Activated CD8-positive, alpha-beta T cell treated with anti-CD3 and anti-CD28 coated beads for 36 hours (primary cell): ENCODE results near the gene KMT2C. TPM values are rescaled to one million over a fixed set of nuclear protein-coding genes. Genes with fewer than 3 reads are reported as not detected.

Source experiments
- ATAC-seq: fragments of 200-7000 bp; cut with Tn5 transposase; one replicate; pipeline ENCODE4 v1.10.0; 2021; ENCODE audit warnings: mild to moderate bottlenecking, moderate library complexity
- CTCF ChIA-PET: fragments of 350-600 bp; sonication (Branson Sonifier 250); formaldehyde crosslinking; loops from one replicate; lab custom pipeline; 2021; ENCODE audit warnings: antibody characterized with exemption; lab: Charles Lee
- POLR2A ChIA-PET: fragments of 350-600 bp; sonication (Branson Sonifier 250); formaldehyde crosslinking; loops from one replicate; lab custom pipeline; 2021; ENCODE audit warnings: antibody characterized with exemption; lab: Charles Lee
- DNase-seq: peaks from one replicate; pipeline ENCODE4 v3.0.0-alpha.2; 2020
- H3K27ac Mint-ChIP-seq: one replicate; pipeline ENCODE4 v1.8.0; 2021; ENCODE audit warnings: mild to moderate bottlenecking, mixed read lengths
- H3K27me3 Mint-ChIP-seq: one replicate; pipeline ENCODE4 v1.8.0; 2021; ENCODE audit warnings: mixed read lengths
- H3K36me3 Mint-ChIP-seq: one replicate; pipeline ENCODE4 v1.8.0; 2021; ENCODE audit warnings: low read depth, mixed read lengths
- H3K4me1 Mint-ChIP-seq: one replicate; pipeline ENCODE4 v1.8.0; 2021; ENCODE audit warnings: low read depth, mixed read lengths
- H3K4me3 Mint-ChIP-seq: one replicate; pipeline ENCODE4 v1.8.0; 2021; ENCODE audit warnings: mild to moderate bottlenecking, moderate library complexity, mixed read lengths
- H3K9me3 Mint-ChIP-seq: one replicate; pipeline ENCODE4 v1.8.0; 2021; ENCODE audit warnings: mixed read lengths
- intact Hi-C: fragments of 100-400 bp; cut with micrococcal nuclease; formaldehyde crosslinking; loops from one replicate; pipeline ENCODE4 v1.10.0; 2022
- total RNA-seq, 2 experiments: library from RNA; stranded (reverse); gene quantifications; one replicate each; pipeline ENCODE4 v1.2.3, GENCODE V29; 2021
- TF ChIP-seq, protein P1 (sequence below): fragments of 200-600 bp; IDR thresholded peaks from one replicate; pipeline ENCODE4 v1.8.0; 2022; ENCODE audit warnings: antibody characterized with exemption, mild to moderate bottlenecking

KMT2C gene
- total RNA-seq, 2 experiments from 2014 or later = 48.5 to 52.8 TPM

DNA sequence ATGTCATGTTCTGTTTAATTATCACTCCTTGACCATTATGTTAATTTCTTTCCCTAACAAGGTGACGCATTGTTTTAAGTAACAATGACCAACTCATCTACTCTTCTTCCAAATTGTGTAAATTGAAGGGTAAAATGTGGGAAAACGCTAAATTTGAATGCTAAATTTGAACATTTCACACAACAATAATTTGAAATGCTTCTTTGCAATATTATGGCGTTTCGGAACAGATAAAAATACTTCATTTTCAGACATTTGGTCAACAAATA is 29.2 kb upstream of the KMT2C start:
- no peak for ATAC-seq
- ChIA-PET POLR2A (interaction anchor here (1.2 kb wide), 1 partner anchor 27 kb away, joined by 4 read pairs; no protein-coding TSS in a partner anchor), CTCF (no interaction called here)
- DNase-seq = no peak
- H3K4me3 Mint-ChIP-seq = peak overlapping the region; percentile 91
- TF ChIP-seq, protein P1, sequence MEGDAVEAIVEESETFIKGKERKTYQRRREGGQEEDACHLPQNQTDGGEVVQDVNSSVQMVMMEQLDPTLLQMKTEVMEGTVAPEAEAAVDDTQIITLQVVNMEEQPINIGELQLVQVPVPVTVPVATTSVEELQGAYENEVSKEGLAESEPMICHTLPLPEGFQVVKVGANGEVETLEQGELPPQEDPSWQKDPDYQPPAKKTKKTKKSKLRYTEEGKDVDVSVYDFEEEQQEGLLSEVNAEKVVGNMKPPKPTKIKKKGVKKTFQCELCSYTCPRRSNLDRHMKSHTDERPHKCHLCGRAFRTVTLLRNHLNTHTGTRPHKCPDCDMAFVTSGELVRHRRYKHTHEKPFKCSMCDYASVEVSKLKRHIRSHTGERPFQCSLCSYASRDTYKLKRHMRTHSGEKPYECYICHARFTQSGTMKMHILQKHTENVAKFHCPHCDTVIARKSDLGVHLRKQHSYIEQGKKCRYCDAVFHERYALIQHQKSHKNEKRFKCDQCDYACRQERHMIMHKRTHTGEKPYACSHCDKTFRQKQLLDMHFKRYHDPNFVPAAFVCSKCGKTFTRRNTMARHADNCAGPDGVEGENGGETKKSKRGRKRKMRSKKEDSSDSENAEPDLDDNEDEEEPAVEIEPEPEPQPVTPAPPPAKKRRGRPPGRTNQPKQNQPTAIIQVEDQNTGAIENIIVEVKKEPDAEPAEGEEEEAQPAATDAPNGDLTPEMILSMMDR = no peak
- H3K4me1 Mint-ChIP-seq = peaks cover 6% of the 10 kb centered on the region
- peak overlapping the region; percentile 88 for H3K27ac Mint-ChIP-seq
- no peaks in the 10 kb centered on the region for H3K27me3 Mint-ChIP-seq
- H3K9me3 Mint-ChIP-seq = no peaks in the 10 kb centered on the region
- intact Hi-C loops = no loop called here
- peaks cover 3% of the 10 kb centered on the region for H3K36me3 Mint-ChIP-seq

GRCh38 chr7:152464312-152465118 is 28.7 kb upstream of the KMT2C start:
- Mint-ChIP-seq H3K27me3 (no peaks in the 10 kb centered on the region), H3K4me3 (peak overlapping the region; percentile 91), H3K36me3 (peaks cover 3% of the 10 kb centered on the region), H3K27ac (peak overlapping the region; percentile 88), H3K4me1 (peaks cover 6% of the 10 kb centered on the region), H3K9me3 (no peaks in the 10 kb centered on the region)
- DNase-seq = peak; percentile 71
- ChIA-PET POLR2A (interaction anchor here (1.2 to 1.4 kb wide), 3 partner anchors 27 to 210 kb away, joined by 3 to 4 read pairs (median 4); no protein-coding TSS in a partner anchor), CTCF (interaction anchor here (1.3 to 1.9 kb wide), 2 partner anchors 123 to 129 kb away, joined by 4 to 5 read pairs; no protein-coding TSS in a partner anchor)
- intact Hi-C loops = no loop called here
- TF ChIP-seq, protein P1 = no peak
- peak; percentile 18 for ATAC-seq

DNA sequence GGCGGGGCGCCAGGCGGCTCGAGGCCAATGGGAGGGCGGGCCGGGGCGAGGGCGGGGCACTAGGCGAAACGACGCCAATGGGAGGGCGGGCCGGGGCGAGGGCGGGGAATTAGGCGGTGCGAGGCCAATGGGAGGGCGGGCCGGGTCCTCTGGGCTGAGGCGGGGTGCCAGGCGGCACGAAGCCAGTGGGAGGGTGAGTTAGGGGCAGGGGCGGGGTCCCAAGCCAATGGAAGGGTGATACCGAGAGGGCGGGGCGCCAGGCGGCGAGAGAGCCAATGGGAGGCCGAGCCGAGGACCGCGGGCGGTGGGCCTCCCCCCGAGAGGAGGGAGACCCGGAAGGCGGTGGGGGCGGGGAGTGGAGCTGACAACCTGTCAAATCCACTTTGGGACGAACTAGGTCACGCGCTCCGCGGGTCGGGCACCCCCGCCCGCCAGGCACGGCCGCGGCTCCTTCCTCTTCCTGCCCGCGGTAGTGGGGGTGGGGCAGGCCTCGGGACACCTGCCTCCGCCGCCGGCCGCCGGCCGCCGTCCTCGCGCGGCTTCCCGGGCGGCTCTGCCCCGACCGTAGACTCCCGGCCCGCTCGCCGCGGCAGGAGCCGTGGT is 28.0 kb upstream of the KMT2C start:
- Mint-ChIP-seq H3K4me1 (peaks cover 6% of the 10 kb centered on the region), H3K36me3 (peaks cover 3% of the 10 kb centered on the region), H3K27ac (peak overlapping the region; percentile 67), H3K4me3 (peak overlapping the region; percentile 91), H3K27me3 (no peaks in the 10 kb centered on the region), H3K9me3 (no peaks in the 10 kb centered on the region)
- ChIA-PET CTCF (interaction anchor here (1.3 to 1.9 kb wide), 2 partner anchors 122 to 128 kb away, joined by 4 to 5 read pairs; no protein-coding TSS in a partner anchor), POLR2A (interaction anchor here (0.6 to 1.4 kb wide), 4 partner anchors 28 to 1365 kb away, joined by 3 to 4 read pairs (median 4); no protein-coding TSS in a partner anchor)
- peak; percentile 95 for ATAC-seq
- DNase-seq = peak; percentile 100
- intact Hi-C loops = no loop called here
- TF ChIP-seq, protein P1 = no peak

GRCh38 chr7:152462995-152463708 is 27.3 kb upstream of the KMT2C start:
- ChIA-PET POLR2A (interaction anchor here (0.6 to 1.4 kb wide), 4 partner anchors 28 to 1366 kb away, joined by 3 to 4 read pairs (median 3); no protein-coding TSS in a partner anchor), CTCF (interaction anchor here (1.0 to 1.9 kb wide), 3 partner anchors 121 to 127 kb away, joined by 4 to 5 read pairs (median 5); no protein-coding TSS in a partner anchor)
- no peak for DNase-seq
- peak; percentile 0 for ATAC-seq
- intact Hi-C loops = no loop called here
- TF ChIP-seq, protein P1 = no peak
- Mint-ChIP-seq H3K27me3 (no peaks in the 10 kb centered on the region), H3K27ac (peak overlapping the region; percentile 67), H3K4me3 (peak overlapping the region; percentile 87), H3K9me3 (no peaks in the 10 kb centered on the region), H3K36me3 (peaks cover 3% of the 10 kb centered on the region), H3K4me1 (peaks cover 6% of the 10 kb centered on the region)
